ENCODE data around the gene UNC45B.
"Not testable (repeated sequence)": the region's sequence is repeated elsewhere in the genome, so short reads cannot be mapped to it uniquely, and the experiment has no call there.

The UNC45B gene

GRCh38 chr17:35191001-35191695 is 43.5 kb downstream of the UNC45B start:
- H3K9me3 ChIP-seq (replicated peaks in 1 of 11): peaks cover 8 to 15% (median 12%) of the 10 kb centered on the region in 11 experiments; a peak in 21 of 22 replicates
- no peak for TF ChIP-seq Cebpa-rat (IDR thresholded peaks at IDR 0.05)
- H3K4me3 ChIP-seq: no peak overlapping the region
- H3K27me3 ChIP-seq: no peaks in the 10 kb centered on the region
- no peak overlapping the region for H3K4me2 ChIP-seq
- H4K20me1 ChIP-seq: no peaks in the 10 kb centered on the region
- H3K4me1 ChIP-seq: peaks cover 0 to 40% (median 14%) of the 10 kb centered on the region in 10 experiments; a peak in 12 of 20 replicates
- H3K36me3 ChIP-seq: no peaks in the 10 kb centered on the region
- no peak overlapping the region for H3K27ac ChIP-seq
- H3K9ac ChIP-seq: no peak overlapping the region

- H3K9me3 ChIP-seq (replicated peaks in 1 of 11): peaks cover 21 to 29% (median 25%) of the 10 kb centered on the region in 11 experiments
- H3K4me3 ChIP-seq: no peak overlapping the region
- no peak overlapping the region for H3K9ac ChIP-seq
- TF ChIP-seq Cebpa-rat (IDR thresholded peaks at IDR 0.05): no peak
- H3K27ac ChIP-seq: no peak overlapping the region
- no peaks in the 10 kb centered on the region for H3K27me3 ChIP-seq
- H3K4me2 ChIP-seq: no peak overlapping the region
- H3K36me3 ChIP-seq: no peaks in the 10 kb centered on the region
- no peaks in the 10 kb centered on the region for H4K20me1 ChIP-seq
- peaks cover 0 to 25% (median 12%) of the 10 kb centered on the region in 10 experiments; a peak in 12 of 20 replicates for H3K4me1 ChIP-seq
Measured at GRCh38 chr17:35192708-35193107, 45.1 kb downstream of the UNC45B start.

- H3K4me3 ChIP-seq, H3K4me2 ChIP-seq, H3K36me3 ChIP-seq, H4K20me1 ChIP-seq, H3K27me3 ChIP-seq, H3K27ac ChIP-seq, H3K9ac ChIP-seq: not testable (repeated sequence)
- H3K9me3 ChIP-seq (replicated peaks in 1 of 11): peaks cover 21 to 32% (median 27%) of the 10 kb centered on the region in 11 experiments
- H3K4me1 ChIP-seq: peaks cover 0 to 12% (median 3%) of the 10 kb centered on the region in 10 experiments; a peak in 10 of 20 replicates
Measured at GRCh38 chr17:35194001-35194400, 46.4 kb downstream of the UNC45B start, which contains the start of gene SLC35G3. Gene SLC35G3, minus strand, starts transcription at chr17:35194393. Its CDS starts 86 bp downstream, at chr17:35194307.

- not testable (repeated sequence) for H3K4me3 ChIP-seq, H3K27me3 ChIP-seq, H3K36me3 ChIP-seq, H3K4me2 ChIP-seq, H3K27ac ChIP-seq, H4K20me1 ChIP-seq, H3K9ac ChIP-seq, H3K4me1 ChIP-seq
- peaks cover 32 to 42% (median 37%) of the 10 kb centered on the region in 11 experiments for H3K9me3 ChIP-seq (replicated peaks in 1 of 11)
Measured at GRCh38 chr17:35195062-35195461, 47.4 kb downstream of the UNC45B start.

- not testable (repeated sequence) for H3K4me3 ChIP-seq, H3K9ac ChIP-seq, H3K27ac ChIP-seq, H3K4me2 ChIP-seq, H3K36me3 ChIP-seq, H4K20me1 ChIP-seq, H3K27me3 ChIP-seq, H3K4me1 ChIP-seq
- H3K9me3 ChIP-seq (replicated peaks in 1 of 11): peaks cover 22 to 35% (median 24%) of the 10 kb centered on the region in 11 experiments
Measured at GRCh38 chr17:35202582-35202981, 55.0 kb downstream of the UNC45B start.

GRCh38 chr17:35210741-35211140 is 63.1 kb downstream of the UNC45B start:
- Histone ChIP-seq H4K20me1 (no peaks in the 10 kb centered on the region), H3K4me1 (peaks cover 0 to 15% (median 10%) of the 10 kb centered on the region in 10 experiments; a peak in 14 of 20 replicates), H3K27ac (no peak overlapping the region), H3K27me3 (no peaks in the 10 kb centered on the region), H3K4me3 (no peak overlapping the region), H3K9me3 (replicated peaks in 1 of 11) (peaks cover 0 to 15% (median 7%) of the 10 kb centered on the region in 11 experiments; a peak in 10 of 22 replicates), H3K4me2 (no peak overlapping the region), H3K36me3 (no peaks in the 10 kb centered on the region), H3K9ac (no peak overlapping the region)
- TF ChIP-seq Cebpa-rat (IDR thresholded peaks at IDR 0.05): no peak

- no peaks in the 10 kb centered on the region for H3K36me3 ChIP-seq
- no peak overlapping the region for H3K4me2 ChIP-seq
Measured at GRCh38 chr17:35212668-35213067, 65.1 kb downstream of the UNC45B start.

GRCh38 chr17:35213412-35213940 is 65.9 kb downstream of the UNC45B start:
- Histone ChIP-seq H3K4me3 (no peak overlapping the region), H3K4me1 (peaks cover 6 to 29% (median 18%) of the 10 kb centered on the region in 10 experiments; a peak in 14 of 20 replicates), H3K9ac (no peak overlapping the region), H3K4me2 (no peak overlapping the region), H3K9me3 (replicated peaks in 1 of 11) (peaks cover 0 to 15% (median 7%) of the 10 kb centered on the region in 11 experiments; a peak in 10 of 22 replicates), H3K27ac (no peak overlapping the region), H3K36me3 (no peaks in the 10 kb centered on the region), H3K27me3 (no peaks in the 10 kb centered on the region), H4K20me1 (no peaks in the 10 kb centered on the region)
- no peak for TF ChIP-seq Cebpa-rat (IDR thresholded peaks at IDR 0.05)

More at GRCh38 chr17:35212668-35213067, 65.1 kb downstream of the UNC45B start:
- TF ChIP-seq Cebpa-rat (IDR thresholded peaks at IDR 0.05): no peak
- H3K27ac ChIP-seq: no peak overlapping the region
- no peak overlapping the region for H3K9ac ChIP-seq
- H3K4me3 ChIP-seq: no peak overlapping the region
- H3K4me1 ChIP-seq: peaks cover 6 to 23% (median 15%) of the 10 kb centered on the region in 10 experiments; a peak in 14 of 20 replicates
- no peaks in the 10 kb centered on the region for H4K20me1 ChIP-seq
- H3K9me3 ChIP-seq (replicated peaks in 1 of 11): peaks cover 0 to 15% (median 7%) of the 10 kb centered on the region in 11 experiments; a peak in 10 of 22 replicates
- H3K27me3 ChIP-seq: no peaks in the 10 kb centered on the region

- no peak for TF ChIP-seq Cebpa-rat (IDR thresholded peaks at IDR 0.05)
- no peak overlapping the region for H3K27ac ChIP-seq
- peaks cover 0 to 15% (median 7%) of the 10 kb centered on the region in 11 experiments; a peak in 10 of 22 replicates for H3K9me3 ChIP-seq (replicated peaks in 1 of 11)
- H4K20me1 ChIP-seq: no peaks in the 10 kb centered on the region
- H3K36me3 ChIP-seq: no peaks in the 10 kb centered on the region
- H3K4me3 ChIP-seq: no peak overlapping the region
- peaks cover 6 to 36% (median 25%) of the 10 kb centered on the region in 10 experiments; a peak in 15 of 20 replicates for H3K4me1 ChIP-seq
- H3K27me3 ChIP-seq: no peaks in the 10 kb centered on the region
- no peak overlapping the region for H3K9ac ChIP-seq
- peak overlapping the region in 8 of 11 experiments; percentile 24 to 51 (median 31); a peak in 12 of 22 replicates for H3K4me2 ChIP-seq
Measured at GRCh38 chr17:35214192-35214591, 66.6 kb downstream of the UNC45B start.

Measured in BLaER1 treated with 17β-estradiol and CSF1 and Interleukin-3, amounts not matched to agents 10 nM and 100 nM (cell line).